GM18505 (cell line): ENCODE measurements around the gene TRPV5.

Experiments
- ATAC-seq: cut with Tn5 transposase; IDR thresholded peaks from one replicate; pipeline ENCODE4 v1.9.1; 2021; ENCODE audit not compliant: unreplicated experiment
- POLR2A ChIP-seq: IDR thresholded peaks from 4 replicates; pipeline ENCODE4 v1.6.1; 2011; ENCODE audit warnings: borderline replicate concordance; ENCODE audit not compliant: insufficient read depth, insufficient read length; ENCODE audit errors: extremely low read depth

TRPV5 gene

DNA sequence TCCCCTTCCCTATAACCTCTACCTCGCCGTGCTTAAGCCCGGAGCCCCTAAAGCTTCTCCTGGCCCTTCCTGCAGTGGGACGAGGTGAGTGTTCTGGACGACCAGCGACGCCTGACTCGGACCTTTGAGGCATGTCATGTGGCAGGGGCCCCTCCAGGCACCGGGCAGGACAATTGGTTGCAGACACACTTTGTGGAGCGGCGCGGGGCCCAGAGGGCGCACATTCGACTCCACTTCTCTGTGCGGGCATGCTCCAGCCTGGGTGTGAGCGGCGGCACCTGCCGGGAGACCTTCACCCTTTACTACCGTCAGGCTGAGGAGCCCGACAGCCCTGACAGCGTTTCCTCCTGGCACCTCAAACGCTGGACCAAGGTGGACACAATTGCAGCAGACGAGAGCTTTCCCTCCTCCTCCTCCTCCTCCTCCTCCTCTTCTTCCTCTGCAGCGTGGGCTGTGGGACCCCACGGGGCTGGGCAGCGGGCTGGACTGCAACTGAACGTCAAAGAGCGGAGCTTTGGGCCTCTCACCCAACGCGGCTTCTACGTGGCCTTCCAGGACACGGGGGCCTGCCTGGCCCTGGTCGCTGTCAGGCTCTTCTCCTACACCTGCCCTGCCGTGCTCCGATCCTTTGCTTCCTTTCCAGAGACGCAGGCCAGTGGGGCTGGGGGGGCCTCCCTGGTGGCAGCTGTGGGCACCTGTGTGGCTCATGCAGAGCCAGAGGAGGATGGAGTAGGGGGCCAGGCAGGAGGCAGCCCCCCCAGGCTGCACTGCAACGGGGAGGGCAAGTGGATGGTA, 69.5 kb downstream of the TRPV5 start:
- ATAC-seq = no peak
- TF ChIP-seq POLR2A = no peak

DNA sequence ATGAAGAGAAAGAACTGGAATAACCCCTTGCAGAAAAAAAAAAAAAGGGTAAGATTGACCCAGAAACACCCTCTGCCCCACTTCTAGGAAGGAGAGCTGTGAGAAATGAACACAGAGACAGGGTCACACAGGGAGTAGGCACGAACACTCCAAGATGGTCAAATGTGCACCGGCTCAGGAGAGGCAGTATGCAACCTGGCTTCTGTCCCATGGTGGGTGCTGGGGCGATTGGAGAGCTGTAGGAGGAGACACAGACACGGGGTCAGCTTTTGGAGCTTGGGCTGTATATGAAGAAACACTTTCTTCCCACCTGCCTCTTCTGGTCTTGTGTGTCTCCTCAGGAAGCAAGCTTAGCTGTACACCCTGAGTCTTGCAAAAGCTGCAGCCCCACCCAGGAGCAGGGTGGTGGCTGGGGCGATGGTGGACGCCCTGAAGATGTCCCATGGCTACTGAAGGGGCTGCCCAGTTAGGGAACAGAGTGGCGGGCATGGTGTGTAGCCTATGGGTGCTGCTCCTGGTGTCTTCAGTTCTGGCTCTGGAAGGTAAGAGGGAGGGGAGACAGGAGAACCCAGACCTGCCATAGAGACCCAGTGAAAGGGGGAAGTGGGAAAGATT, 70.7 kb downstream of the TRPV5 start:
- no peak for TF ChIP-seq POLR2A
- no peak for ATAC-seq

DNA sequence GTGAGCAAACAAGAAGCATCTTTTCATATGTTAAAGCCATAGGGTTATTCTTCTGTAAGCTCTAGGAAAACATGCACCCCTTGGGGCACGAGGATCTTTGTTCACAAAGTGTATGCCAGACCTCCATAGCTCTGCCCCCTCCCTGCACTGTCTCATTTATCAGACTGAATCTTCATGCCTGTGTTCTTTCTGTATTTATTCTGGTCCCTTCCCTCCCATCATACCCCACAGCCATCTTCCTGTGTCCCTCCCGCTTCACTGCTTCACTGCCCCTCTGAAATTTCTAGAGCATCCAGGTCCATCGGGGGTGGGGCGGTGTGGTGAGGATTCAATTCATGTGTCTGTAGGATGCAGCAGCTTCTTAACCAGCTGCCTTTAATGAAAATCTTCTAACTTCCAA, 71.2 kb downstream of the TRPV5 start:
- no peak for ATAC-seq
- no peak for TF ChIP-seq POLR2A

DNA sequence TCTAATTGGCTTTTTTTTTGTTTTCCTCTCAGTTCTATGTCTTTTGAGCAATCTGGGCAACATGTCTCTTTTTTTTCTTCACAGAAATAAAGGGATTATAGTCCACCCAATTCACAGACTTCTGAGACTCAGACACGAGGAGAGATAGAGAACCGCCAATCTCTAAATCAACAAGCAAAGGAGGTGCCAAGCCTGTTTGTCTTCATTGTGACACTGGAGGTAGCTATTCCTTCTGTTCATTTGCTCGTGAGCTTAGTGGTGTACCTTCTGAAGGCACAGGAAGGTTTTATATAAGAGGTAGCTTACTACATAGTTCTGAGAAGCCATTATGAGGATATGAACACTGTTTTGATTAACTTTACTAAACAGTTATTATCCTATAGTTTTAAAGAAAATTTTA, 72.6 kb downstream of the TRPV5 start:
- no peak for ATAC-seq
- no peak for TF ChIP-seq POLR2A

DNA sequence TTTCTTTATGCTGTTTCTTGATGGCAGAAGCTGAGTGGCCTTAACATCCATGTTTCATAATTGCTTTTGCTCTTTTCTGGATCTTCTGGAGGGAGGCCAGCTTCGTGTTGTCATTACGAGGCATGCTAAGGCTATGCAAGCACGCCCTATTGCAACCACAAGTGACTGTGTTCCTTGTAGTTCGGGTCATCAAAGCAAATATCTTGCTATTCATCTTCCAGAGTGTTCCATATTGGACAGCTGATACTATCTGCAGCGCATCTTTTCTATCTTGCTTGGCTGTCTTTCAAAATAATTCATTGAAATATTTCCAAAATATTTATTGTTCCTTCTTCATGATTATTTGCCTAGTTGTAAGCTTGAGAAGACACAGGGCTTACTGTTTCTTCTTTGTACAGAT, 73.7 kb downstream of the TRPV5 start:
- no peak for TF ChIP-seq POLR2A
- ATAC-seq = no peak

DNA sequence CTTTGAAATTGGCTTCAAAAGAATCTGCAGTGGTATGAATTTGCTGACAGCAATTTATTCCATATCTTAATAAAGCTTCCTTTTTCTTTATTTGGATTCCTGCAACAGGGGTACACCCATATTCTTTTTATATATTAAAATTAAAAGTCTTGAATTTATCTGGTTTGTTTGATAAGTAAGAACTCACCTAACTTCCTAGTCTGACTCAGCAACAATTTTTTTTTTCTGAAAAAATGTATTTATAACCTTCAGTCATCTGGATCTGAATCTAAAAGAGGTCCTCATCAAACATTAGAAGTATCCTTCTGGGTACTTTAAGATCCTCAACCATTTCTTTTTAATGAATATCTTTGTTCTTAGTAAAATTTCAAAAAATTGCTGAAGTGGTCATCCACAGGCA, 74.1 kb downstream of the TRPV5 start:
- TF ChIP-seq POLR2A = no peak
- ATAC-seq = no peak
